SK-N-MC (cell line): Measurements from ENCODE around the gene HIKESHI.

Experiments used
- EZH2 ChIP-seq: fragments of 200-600 bp; sonication (generic); IDR thresholded peaks from one replicate; pipeline ENCODE4 v1.6.1; 2017; ENCODE audit warnings: antibody characterized with exemption
- POLR2AphosphoS5 ChIP-seq: IDR thresholded peaks from 2 replicates; pipeline ENCODE4 v1.6.1; 2012; ENCODE audit warnings: mild to moderate bottlenecking, low read depth, low read length, borderline replicate concordance

DNA sequence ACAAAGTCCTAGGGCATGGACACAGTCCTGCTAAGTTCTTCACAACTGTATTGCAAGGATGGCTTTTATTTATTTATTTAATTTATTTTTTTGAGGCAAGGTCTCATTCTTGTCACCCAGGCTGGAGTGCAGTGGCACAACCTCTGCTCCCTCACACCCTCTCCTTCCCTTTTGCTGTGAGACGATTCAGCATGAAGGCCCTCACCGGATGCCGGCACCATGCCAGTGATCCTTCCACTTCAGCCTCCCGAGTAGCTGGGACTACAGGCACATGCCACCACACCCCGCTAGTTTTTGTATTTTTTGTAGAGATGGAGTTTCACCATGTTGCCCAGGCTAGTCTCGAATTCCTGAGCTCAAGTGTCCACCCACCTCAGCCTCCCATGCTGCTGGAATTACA lies 39.7 kb upstream of the HIKESHI start:
- TF ChIP-seq EZH2 (no peak), POLR2AphosphoS5 (no peak)
